ENCODE results near the gene RRM2.
"Not testable (repeated sequence)": the region's sequence is repeated elsewhere in the genome, so short reads cannot be mapped to it uniquely, and the experiment has no call there.

The RRM2 gene

DNA sequence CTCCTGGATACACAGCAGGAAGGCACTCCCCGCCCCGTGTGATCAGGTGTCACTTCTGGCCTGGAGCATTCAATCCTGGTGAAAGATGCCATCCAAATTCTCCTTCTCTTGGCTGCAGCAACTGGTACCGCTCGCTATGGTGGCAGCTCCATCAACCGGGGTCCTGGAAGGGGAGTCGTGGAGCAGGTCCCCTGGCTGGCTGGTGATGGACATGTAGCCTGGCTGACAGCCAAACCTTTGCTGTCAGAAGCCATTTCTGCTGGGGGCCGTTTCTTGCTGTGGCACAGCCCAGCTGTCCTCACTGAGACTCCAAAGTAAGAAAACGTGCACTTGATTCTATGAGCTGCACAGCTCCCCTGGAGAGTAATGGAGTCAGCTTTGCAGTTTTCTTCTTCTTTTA lies 35.2 kb upstream of the RRM2 start:
- no peak for DNase-seq
- intact Hi-C loops (cut with DNase I) = no loop called here

GRCh38 chr2:10089565-10090190 lies 32.9 kb upstream of the RRM2 start:
- no peak for DNase-seq
- intact Hi-C loops (cut with DNase I) = no loop called here

- no peak for DNase-seq
- intact Hi-C loops (cut with DNase I) = no loop called here
Measured at GRCh38 chr2:10091182-10091888, 31.2 kb upstream of the RRM2 start.

GRCh38 chr2:10091889-10092244 lies 30.7 kb upstream of the RRM2 start:
- intact Hi-C loops (cut with DNase I); DNase-seq: not testable (repeated sequence)

DNA sequence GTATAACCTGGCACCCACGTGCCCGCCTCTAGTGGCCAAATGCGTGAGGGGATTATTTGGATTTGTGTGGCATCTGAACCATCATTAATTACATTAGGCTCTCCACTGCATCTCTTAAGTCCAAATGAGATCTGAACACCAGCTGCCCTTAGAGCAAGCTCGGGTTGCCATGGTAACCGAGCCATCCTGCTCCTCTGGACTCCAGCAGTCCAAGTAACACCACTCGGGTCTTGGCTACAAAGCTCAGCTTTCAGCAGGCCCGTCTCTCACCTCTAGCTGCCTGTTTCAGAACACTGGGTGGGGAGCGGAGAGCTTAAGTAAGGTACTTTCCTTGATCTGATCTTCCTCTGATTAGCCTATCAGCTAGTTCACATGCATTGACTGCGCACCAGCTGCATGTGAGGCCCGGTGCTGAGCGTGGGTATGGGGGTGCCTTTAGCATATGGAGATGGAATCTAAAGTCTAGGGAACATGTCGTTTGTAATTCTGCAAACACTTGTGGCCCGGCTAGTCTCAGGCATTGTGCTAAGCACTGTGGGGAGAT lies 28.2 kb upstream of the RRM2 start:
- intact Hi-C loops (cut with DNase I) = no loop called here
- DNase-seq = peak in 10 of 42 donors; percentile 15 to 58 (median 22)

GRCh38 chr2:10095175-10095574 lies 27.4 kb upstream of the RRM2 start:
- intact Hi-C loops (cut with DNase I) = no loop called here
- DNase-seq = no peak

DNA sequence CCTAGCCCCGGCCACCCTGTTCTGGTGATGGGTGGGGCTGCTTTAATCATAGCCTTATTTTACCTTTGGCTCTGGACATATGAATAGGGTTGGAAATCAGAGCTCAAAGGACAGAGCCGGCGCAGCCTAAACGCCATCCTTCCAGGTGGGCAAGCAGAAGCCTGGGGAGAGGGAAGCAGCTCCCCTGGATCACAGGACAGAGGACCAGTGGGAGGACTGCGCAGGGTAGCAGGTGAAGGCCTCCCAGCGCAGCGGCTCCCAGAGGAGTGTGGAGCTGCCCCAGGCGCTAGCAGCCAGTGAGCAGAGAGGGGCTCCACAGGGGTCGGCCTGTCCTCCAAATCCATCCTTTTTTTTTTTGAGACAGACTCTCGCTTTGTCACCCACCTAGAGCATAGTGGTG lies 25.9 kb upstream of the RRM2 start:
- DNase-seq = no peak
- intact Hi-C loops (cut with DNase I) = no loop called here

GRCh38 chr2:10097352-10098148 lies 25.0 kb upstream of the RRM2 start:
- intact Hi-C loops (cut with DNase I) = no loop called here
- DNase-seq = peak; percentile 21 to 86 (median 72)

- intact Hi-C loops (cut with DNase I) = no loop called here
- no peak for DNase-seq
Measured at GRCh38 chr2:10101491-10101890, 21.0 kb upstream of the RRM2 start.

- intact Hi-C loops (cut with DNase I) = no loop called here
- DNase-seq = no peak
Measured at GRCh38 chr2:10103179-10103578, 19.4 kb upstream of the RRM2 start.

GRCh38 chr2:10104906-10105305 lies 17.6 kb upstream of the RRM2 start:
- DNase-seq; intact Hi-C loops (cut with DNase I): not testable (repeated sequence)

DNA sequence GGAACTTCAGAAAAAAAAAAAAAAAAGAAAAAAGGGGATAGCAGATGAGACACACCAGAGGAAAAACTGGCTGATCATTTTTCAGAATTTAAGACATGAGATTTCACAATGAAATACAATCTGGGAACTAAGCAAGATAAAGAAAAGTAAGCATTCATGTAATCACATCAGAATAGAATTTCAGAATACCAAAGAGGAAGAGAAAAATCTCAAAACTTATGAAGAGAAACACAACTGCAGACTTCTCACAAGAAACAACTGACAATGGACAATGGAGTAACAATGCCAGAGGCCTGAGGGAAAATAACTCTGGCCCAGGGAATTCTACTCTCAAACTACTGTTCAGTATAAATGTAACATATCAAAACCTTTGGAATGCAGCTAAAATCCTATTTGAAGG lies 13.2 kb upstream of the RRM2 start:
- intact Hi-C loops (cut with DNase I) = no loop called here
- DNase-seq = no peak

- intact Hi-C loops (cut with DNase I) = no loop called here
- no peak for DNase-seq
Measured at GRCh38 chr2:10119027-10119325, 3.6 kb upstream of the RRM2 start.

DNA sequence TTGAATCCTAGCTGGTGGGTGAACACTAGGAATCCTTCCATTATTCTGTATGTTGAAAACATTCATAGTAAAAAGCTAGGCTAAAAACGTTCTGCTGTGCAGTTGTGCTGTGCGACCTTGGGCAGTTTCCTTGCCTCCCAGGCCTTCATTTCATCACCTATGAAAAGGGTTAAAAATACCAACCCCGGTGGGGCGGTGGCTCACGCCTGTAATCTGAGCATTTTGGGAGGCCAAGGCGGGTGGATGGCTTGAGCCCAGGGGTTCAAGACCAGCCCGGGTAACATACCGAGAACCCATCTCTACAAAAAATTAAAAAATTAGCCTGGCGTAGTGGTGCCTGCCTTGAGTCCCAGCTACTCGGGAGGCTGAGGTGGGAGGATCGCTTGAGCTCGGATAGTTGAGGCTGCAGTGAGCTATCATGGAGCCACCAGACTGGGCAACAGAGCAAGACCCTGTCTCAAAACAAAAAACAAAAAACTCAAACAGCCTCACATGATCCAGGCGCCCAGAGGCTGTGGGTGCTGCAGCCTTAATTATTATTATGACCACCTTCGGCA lies 2.9 kb upstream of the RRM2 start:
- intact Hi-C loops (cut with DNase I) = loop anchor here (5.0 to 10.0 kb wide), 2 partner anchors 185 to 548 kb away; partner anchors contain the start of gene HPCAL1
- no peak for DNase-seq

GRCh38 chr2:10120158-10120876 lies 2.2 kb upstream of the RRM2 start:
- peak; percentile 67 to 95 (median 86) for DNase-seq
- intact Hi-C loops (cut with DNase I) = loop anchor here (5.0 to 10.0 kb wide), 2 partner anchors 184 to 547 kb away; partner anchors contain the start of gene HPCAL1

GRCh38 chr2:10120877-10121574 lies 1.5 kb upstream of the RRM2 start:
- no peak for DNase-seq
- intact Hi-C loops (cut with DNase I) = loop anchor here (5.0 to 10.0 kb wide), 2 partner anchors 184 to 546 kb away; partner anchors contain the start of gene HPCAL1

GRCh38 chr2:10123281-10123680 lies 742 bp downstream of the RRM2 start:
- intact Hi-C loops (cut with DNase I) = loop anchor here (5.0 to 10.0 kb wide), 2 partner anchors 182 to 544 kb away; partner anchors contain the start of gene HPCAL1
- peak in 1 of 42 donors; percentile 19 for DNase-seq

DNA sequence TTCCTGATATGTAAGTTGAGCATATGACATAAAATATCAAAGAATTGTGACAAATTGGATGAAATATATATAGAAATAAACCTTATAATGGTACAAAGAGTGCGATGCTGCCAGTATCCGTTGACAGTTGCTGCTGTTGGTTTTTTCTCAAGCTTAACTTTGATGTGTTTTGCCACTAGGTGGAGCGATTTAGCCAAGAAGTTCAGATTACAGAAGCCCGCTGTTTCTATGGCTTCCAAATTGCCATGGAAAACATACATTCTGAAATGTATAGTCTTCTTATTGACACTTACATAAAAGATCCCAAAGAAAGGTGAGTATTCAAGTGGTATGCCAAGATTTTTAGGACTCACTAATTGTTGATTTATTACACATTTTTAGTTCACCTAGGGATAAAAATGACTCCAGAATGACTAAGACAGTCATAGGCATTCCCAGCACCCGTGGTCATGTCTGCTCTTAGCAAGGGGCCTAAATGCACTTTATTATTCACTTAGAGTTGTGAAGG lies 2.1 kb downstream of the RRM2 start:
- peak in 24 of 42 donors; percentile 19 to 82 (median 59) for DNase-seq

More for the DNA sequence above, 2.1 kb downstream of the RRM2 start:
- intact Hi-C loops (cut with DNase I) = loop anchor here (2.0 to 10.0 kb wide), 3 partner anchors 180 to 543 kb away; partner anchors contain the start of gene HPCAL1
